Hypothalamus (tissue), 51 donors: ENCODE data around the gene LAMA3.

ENCODE experiments used
- DNase-seq, 51 donors: peaks; one replicate each; lab custom pipeline; 2025; lab: John Stamatoyannopoulos, UW

The LAMA3 gene

GRCh38 chr18:23812546-23813440 is 123.5 kb downstream of the LAMA3 start:
- peak in 1 of 51 donors; percentile 7 for DNase-seq

DNA sequence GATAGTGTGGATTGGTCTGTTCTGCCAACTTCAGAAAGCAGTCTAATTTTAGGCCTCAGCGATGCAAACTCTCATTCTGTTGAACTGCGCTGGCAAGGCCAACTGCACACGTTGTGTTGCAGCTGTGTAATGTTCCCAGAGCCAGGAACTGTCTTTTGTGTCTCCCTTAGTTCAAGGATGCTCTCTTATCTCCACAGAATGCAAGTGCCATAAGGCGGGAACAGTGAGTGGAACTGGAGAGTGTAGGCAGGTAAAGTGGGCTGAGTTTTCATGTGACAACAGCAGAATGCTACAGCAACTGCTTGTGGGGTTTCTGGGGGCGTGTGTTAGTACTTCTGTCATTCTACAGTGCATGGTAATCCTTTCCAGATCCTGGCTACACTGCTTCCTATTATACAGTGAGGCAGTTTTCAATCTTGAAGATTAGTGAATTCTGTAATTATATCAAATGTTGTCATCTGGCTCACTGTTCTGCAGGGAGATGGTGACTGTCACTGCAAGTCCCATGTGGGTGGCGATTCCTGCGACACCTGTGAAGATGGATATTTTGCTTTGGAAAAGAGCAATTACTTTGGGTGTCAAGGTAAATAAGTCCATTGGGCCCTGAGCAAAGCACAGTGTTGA is 125.8 kb downstream of the LAMA3 start:
- DNase-seq: peak in 2 of 51 donors; percentile 28 to 50

DNA sequence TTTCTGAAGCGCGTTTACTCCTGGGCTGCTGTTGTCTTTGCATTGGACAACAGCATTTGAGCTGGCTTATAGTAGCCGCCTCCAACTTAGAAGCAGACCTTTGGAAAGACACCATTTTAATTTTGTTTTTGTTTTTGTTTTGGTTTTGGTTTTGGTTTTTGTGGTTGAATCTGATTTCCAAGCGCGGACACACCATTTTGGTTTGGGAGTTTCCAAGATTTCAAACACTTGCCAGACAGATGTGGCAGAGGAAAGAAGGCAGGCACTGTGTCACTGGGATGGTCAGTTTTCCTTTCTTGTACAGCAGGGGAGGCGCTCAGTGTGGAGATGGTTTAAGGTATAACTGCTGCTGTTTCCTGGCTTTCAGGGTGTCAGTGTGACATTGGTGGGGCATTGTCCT is 126.8 kb downstream of the LAMA3 start:
- DNase-seq: no peak

GRCh38 chr18:23816740-23817139 is 127.5 kb downstream of the LAMA3 start:
- no peak for DNase-seq

GRCh38 chr18:23819001-23819400 is 129.7 kb downstream of the LAMA3 start:
- no peak for DNase-seq

DNA sequence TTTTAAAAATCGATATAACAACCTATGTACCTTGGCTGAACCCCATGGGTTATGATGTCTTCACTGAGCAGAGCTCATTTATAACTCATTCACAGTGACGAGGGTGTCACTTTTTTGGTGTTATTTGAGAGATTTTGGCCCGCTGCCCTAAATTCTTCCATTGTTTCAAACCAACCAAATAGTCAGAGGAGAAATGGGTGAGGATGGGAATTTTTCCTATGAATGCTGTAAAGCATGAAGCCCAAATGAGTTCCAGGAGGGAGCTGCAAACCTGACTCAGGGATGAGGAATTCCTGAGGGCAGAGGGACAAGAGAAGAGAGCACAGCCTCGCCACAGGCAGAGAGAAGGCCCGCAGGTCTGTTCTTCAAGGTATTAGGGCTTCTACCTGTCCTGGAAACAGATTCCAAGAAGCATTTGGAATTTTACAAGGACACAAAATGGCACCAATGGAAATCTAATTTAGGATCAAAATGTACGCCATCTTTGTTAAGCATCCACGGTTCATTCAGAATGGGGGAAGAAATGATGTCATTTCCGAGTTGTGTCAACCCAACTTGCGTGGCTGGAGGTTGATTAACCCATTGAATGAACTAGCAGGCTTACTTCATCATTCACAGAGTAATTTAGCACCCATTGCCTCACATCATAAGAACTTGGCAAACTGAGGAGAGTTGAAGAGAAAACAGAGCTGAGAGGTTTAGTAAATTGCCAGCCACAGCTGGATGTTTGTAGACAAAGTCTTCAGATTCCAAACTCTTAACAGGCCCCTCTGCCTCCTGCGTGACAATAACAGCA is 133.5 kb downstream of the LAMA3 start:
- no peak for DNase-seq

DNA sequence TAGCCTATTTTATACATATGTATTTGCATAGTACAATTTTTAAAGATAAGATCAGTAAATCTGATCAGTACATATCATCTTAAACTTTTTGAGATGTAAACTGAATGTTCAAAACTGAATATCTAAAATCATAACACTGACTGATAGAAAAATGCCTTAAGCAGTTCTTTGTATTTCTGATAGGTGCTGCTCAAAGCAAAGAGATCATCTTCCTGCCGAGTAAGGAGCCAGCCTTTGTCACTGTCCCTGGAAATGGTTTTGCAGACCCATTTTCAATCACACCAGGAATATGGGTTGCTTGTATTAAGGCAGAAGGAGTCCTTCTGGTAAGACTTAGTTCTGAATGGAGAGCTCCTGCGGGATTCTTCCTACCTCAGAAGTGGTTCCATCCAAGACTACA is 135.0 kb downstream of the LAMA3 start:
- DNase-seq: no peak

DNA sequence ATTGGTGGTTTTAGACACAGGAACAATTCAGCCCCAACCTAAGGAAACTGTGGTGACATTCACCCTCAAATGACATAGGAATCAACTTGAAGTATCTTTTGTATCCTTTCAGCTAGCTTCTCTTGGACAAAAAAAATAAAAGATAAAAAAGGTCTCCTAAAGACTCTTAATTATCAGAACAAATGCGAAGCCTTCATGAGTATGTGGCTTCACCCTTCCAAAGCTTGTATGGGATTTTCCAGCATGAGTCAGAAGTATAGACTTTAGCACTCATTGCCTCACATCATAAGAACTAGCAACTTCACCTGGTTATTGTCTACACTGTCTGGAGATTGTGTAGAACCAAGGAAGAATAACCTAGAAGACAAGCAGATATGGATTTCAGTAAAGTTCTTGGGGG is 135.4 kb downstream of the LAMA3 start:
- DNase-seq: no peak

DNA sequence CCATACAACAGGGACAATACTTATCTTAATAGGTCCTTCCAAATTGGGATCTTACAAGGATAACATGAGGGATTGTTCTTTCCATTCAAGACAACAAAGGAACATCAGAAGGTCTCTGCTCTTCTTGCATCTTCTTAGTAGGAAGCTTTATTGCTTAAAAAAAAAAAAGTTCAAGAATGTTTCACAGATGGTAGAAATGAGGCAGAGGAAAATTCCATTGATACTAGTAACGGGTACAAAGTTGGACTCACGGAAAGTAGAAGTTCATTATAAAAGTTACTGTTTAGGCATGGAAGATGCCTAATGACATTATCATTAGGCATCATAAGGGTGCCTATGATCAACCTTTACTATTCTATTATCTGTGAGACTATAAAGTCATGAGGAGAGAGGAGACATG is 136.2 kb downstream of the LAMA3 start:
- DNase-seq: no peak

- DNase-seq: peak in 30 of 51 donors; percentile 4 to 77 (median 36)
These were observed 136.7 kb downstream of the LAMA3 start for GRCh38 chr18:23825978-23826405.

- no peak for DNase-seq
These were observed 137.8 kb downstream of the LAMA3 start for GRCh38 chr18:23826850-23827620.

GRCh38 chr18:23827681-23828080 is 138.4 kb downstream of the LAMA3 start:
- no peak for DNase-seq

DNA sequence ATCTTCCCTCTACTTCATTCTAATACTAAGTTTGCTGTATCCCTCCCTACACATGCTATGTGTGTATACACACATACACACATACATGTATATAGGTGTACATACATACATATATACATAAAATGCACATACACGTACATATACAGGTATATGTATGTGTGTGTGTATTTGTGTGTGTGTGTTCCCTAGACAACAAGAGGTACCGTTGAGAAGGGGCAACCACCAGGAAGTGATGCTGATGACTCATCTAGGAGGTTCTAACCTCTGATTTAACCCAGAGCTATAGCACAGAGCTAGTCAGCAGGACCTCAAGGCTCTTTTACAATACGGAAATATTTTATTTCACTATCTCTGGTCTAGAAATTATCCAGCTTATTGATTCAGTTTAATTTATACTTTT is 139.2 kb downstream of the LAMA3 start:
- DNase-seq: no peak

GRCh38 chr18:23832911-23833310 is 143.7 kb downstream of the LAMA3 start:
- DNase-seq: no peak

- DNase-seq: no peak
These were observed 144.5 kb downstream of the LAMA3 start for GRCh38 chr18:23833714-23834113.

- DNase-seq: peak in 1 of 51 donors; percentile 9
These were observed 145.8 kb downstream of the LAMA3 start for GRCh38 chr18:23835091-23835490.

GRCh38 chr18:23835506-23835905 is 146.3 kb downstream of the LAMA3 start:
- no peak for DNase-seq

DNA sequence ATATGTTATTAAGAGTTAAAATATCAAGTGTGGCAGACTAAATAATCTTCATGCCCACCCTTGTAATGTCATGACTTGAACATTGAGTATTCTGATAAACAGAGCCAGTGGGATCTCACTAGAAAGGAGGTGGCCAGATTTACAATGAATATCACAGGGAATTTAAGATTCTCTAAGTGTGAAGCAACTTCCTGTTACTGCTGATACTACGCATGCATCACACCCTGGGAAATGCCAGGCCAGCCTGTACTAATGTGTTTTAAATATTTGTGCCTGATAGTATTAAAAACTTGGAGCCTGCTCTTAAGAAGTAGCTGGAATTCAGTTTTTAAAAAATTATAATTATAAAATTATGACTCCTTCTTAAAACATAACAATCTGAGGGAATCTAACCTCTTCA is 148.3 kb downstream of the LAMA3 start:
- DNase-seq: no peak

- DNase-seq: no peak
These were observed 149.0 kb downstream of the LAMA3 start for GRCh38 chr18:23838233-23838632.

GRCh38 chr18:23838801-23839366 is 149.6 kb downstream of the LAMA3 start:
- no peak for DNase-seq
